KMS-11 (cell line): ENCODE measurements around the gene KCNK1.

Source experiments
- H2AFZ ChIP-seq: fragments of 200-600 bp; sonication (generic); 2 replicates; pipeline ENCODE4 v1.6.1; 2016; ENCODE audit warnings: antibody characterized with exemption, mixed run types, low read depth
- H3K27ac ChIP-seq: fragments of 200-600 bp; sonication (generic); 2 replicates; pipeline ENCODE4 v1.6.1; 2016; ENCODE audit warnings: mild to moderate bottlenecking, mixed run types
- H3K27me3 ChIP-seq: fragments of 200-600 bp; sonication (generic); 2 replicates; pipeline ENCODE4 v1.6.1; 2017; ENCODE audit warnings: mild to moderate bottlenecking, low read depth, mixed run types, moderate library complexity; ENCODE audit not compliant: insufficient read depth
- H3K36me3 ChIP-seq: fragments of 200-600 bp; sonication (generic); 2 replicates; pipeline ENCODE4 v1.6.1; 2017; ENCODE audit warnings: mild to moderate bottlenecking, mixed run types; ENCODE audit not compliant: insufficient read depth
- H3K4me1 ChIP-seq: fragments of 200-600 bp; sonication (generic); 2 replicates; pipeline ENCODE4 v1.6.1; 2016; ENCODE audit warnings: mild to moderate bottlenecking, low read depth, mixed run types; ENCODE audit not compliant: poor library complexity, severe bottlenecking
- H3K4me2 ChIP-seq: fragments of 200-600 bp; sonication (generic); 2 replicates; pipeline ENCODE4 v1.7.0; 2016; ENCODE audit warnings: mild to moderate bottlenecking, mixed run types
- H3K4me3 ChIP-seq: fragments of 200-600 bp; sonication (generic); IDR thresholded peaks from 2 replicates; pipeline ENCODE4 v1.6.1; 2017; ENCODE audit warnings: low read depth, low read length, mixed read lengths; ENCODE audit not compliant: insufficient read depth
- H3K79me2 ChIP-seq: fragments of 200-600 bp; sonication (generic); 2 replicates; pipeline ENCODE4 v1.6.1; 2016; ENCODE audit warnings: low read depth, mixed run types; ENCODE audit not compliant: insufficient read depth
- H3K9ac ChIP-seq: fragments of 200-600 bp; sonication (generic); 2 replicates; pipeline ENCODE4 v1.6.1; 2016; ENCODE audit warnings: mild to moderate bottlenecking, mixed run types
- H4K20me1 ChIP-seq: fragments of 200-600 bp; sonication (generic); 2 replicates; pipeline ENCODE4 v1.6.1; 2016; ENCODE audit warnings: mild to moderate bottlenecking, mixed run types; ENCODE audit not compliant: insufficient read depth
- TF ChIP-seq, protein P1 (sequence below): fragments of 200-600 bp; sonication (generic); conservative IDR thresholded peaks from 2 replicates; pipeline ENCODE4 v1.6.1; 2017; ENCODE audit warnings: low read depth, mild to moderate bottlenecking, antibody characterized with exemption, low read length, moderate library complexity, mixed read lengths

KCNK1 gene

DNA sequence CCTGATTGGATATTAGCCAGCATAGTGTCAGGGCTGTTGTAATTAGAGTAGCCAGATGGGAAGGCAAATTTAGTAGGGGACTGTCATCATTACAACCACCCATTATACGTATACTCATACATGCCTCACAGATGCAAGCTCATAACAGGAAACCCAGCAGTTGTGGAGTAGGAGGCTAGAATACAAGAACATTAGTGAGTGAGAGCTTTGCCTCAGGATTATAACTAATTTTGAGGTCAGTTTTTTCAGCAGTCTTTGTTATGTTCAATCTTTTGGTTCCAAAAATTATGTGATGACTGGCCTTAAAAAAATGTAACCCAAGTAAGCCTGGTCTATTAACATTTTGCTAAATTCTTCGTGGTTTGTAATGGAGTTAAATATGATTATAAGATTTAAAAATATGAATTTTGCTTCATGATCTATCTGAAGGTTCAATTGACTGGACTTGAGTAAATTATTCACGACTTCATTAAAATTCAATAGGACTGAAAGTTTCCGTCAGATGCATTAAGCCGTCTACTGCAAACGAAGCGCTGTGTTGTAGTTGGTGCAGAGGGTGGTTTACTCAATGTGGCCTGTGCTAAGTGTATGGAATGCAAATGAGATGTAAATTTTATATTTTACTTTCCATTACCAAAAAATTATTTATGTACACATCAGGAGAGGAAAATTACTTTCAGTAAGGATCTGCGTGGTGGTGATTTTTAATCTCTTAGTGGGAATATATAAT, 48.8 kb downstream of the KCNK1 start:
- H4K20me1 ChIP-seq, result no peaks in the 10 kb centered on the region
- H3K27ac ChIP-seq, result peak overlapping the region; percentile 94
- peak overlapping the region; percentile 71 for H3K9ac ChIP-seq
- H3K4me2 ChIP-seq, result peak overlapping the region; percentile 99
- peaks cover 65% of the 10 kb centered on the region for H3K79me2 ChIP-seq
- peak overlapping the region; percentile 68 for H3K4me3 ChIP-seq
- no peaks in the 10 kb centered on the region for H3K27me3 ChIP-seq
- TF ChIP-seq, protein P1, sequence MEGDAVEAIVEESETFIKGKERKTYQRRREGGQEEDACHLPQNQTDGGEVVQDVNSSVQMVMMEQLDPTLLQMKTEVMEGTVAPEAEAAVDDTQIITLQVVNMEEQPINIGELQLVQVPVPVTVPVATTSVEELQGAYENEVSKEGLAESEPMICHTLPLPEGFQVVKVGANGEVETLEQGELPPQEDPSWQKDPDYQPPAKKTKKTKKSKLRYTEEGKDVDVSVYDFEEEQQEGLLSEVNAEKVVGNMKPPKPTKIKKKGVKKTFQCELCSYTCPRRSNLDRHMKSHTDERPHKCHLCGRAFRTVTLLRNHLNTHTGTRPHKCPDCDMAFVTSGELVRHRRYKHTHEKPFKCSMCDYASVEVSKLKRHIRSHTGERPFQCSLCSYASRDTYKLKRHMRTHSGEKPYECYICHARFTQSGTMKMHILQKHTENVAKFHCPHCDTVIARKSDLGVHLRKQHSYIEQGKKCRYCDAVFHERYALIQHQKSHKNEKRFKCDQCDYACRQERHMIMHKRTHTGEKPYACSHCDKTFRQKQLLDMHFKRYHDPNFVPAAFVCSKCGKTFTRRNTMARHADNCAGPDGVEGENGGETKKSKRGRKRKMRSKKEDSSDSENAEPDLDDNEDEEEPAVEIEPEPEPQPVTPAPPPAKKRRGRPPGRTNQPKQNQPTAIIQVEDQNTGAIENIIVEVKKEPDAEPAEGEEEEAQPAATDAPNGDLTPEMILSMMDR, result 0 out of 2 replicates have a peak, but pooled peaks have one; percentile 17
- peaks cover 98% of the 10 kb centered on the region for H3K4me1 ChIP-seq
- 0 out of 2 replicates have a peak, but pooled peaks cover 6% of the 10 kb centered on the region for H3K36me3 ChIP-seq
- no peak overlapping the region for H2AFZ ChIP-seq

DNA sequence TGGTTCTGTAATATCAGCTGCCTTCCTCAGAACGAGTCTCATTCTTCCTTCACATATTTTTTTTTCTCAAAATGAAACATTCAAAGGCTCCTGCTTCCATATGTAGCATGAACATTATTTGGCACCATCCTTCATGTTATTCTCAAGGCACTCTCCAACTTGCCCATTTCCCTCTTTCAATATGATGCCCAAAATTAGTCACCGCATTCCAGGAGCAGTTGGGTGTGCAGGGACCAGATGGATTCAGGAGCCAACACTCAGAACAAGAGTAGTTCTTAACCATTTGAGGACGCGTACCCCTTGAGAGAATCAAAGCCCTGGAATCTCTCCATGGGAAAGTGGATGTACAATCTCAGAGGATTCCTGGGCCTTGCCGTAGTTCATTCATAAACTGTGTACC, 50.3 kb downstream of the KCNK1 start:
- Histone ChIP-seq H3K27ac (peak overlapping the region; percentile 94), H3K4me1 (peaks cover 98% of the 10 kb centered on the region), H3K79me2 (peaks cover 64% of the 10 kb centered on the region), H3K4me3 (no peak overlapping the region), H3K36me3 (0 out of 2 replicates have a peak, but pooled peaks cover 6% of the 10 kb centered on the region), H3K9ac (peak overlapping the region; percentile 71; the same call in 1 of the 2 replicates), H3K27me3 (no peaks in the 10 kb centered on the region), H4K20me1 (no peaks in the 10 kb centered on the region), H2AFZ (no peak overlapping the region), H3K4me2 (peak overlapping the region; percentile 99; the same call in 1 of the 2 replicates)
- TF ChIP-seq, protein P1, result no peak

DNA sequence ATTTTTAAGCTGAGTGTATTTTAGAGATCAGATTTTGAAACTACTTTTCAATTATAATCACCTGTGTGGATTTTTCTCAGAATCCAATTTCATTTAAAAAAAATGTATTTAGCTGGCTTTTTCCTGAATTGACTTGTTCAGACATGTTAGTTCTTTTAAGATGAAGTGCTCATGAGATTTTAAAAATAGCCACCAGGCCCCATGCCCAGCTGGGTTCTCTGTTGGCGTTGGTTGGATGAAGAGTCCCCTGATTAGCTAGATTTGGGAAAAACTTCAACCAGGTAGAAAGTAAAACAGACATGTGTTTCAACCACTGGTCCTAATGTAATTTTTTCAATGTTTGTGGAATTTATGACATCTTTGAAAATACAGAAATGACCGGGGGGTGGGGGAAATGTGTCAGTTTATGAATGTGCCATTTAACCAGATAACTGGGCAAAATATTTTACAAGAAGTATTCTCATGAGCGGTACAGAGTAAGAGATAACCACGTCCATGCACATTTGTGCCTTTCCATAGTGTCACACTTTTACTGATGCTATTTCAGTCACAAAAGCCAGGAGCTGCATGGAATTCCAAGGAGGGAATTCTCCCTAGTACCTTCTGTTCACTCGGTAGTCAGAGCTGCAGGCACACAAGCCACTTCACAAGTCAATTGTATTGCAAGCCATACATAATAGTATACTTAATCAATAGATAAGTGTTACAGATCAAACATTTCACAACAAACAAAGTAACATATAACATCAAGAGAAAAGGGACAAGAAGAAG, 51.1 kb downstream of the KCNK1 start:
- H3K4me2 ChIP-seq, result peak overlapping the region; percentile 99; the same call in 1 of the 2 replicates
- no peaks in the 10 kb centered on the region for H3K27me3 ChIP-seq
- H3K79me2 ChIP-seq, result peaks cover 65% of the 10 kb centered on the region
- 0 out of 2 replicates have a peak, but pooled peaks cover 6% of the 10 kb centered on the region for H3K36me3 ChIP-seq
- no peak overlapping the region for H2AFZ ChIP-seq
- H3K4me3 ChIP-seq, result no peak overlapping the region
- H3K27ac ChIP-seq, result peak overlapping the region; percentile 94
- no peaks in the 10 kb centered on the region for H4K20me1 ChIP-seq
- no peak overlapping the region for H3K9ac ChIP-seq
- peaks cover 98% of the 10 kb centered on the region for H3K4me1 ChIP-seq
- TF ChIP-seq, protein P1, result no peak

DNA sequence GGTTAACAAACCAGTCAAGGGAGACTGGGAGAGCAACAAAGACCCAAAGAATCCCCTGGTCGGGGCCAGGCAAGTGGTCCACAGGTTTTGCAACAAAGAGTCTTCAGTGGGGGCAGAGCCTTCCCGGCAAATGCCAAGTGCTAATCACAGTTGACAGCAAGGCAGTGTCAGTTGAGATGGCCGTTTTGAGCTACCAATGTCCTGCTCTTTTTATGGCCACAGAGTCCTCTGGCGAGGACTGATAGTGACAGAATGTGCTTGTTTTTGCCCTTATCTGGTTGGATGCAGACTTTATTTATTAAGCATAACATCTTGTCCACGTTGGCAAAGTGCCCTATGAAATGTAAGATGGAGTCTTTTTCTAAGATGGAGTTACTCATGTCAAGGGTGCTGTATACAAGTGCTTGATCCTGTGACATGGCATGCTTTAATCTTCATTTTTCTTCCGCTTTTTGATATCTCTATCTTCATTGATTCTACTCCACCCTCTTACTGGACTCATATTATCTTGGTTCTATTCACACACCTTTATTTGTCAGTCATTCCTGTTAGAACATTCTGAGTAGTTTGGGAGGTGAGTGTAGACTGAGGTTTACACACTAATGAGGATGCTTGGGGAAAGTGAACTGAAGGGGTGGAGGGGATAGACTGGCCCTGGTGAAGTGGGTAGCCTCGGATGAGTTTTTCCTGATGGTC, 51.8 kb downstream of the KCNK1 start:
- no peak overlapping the region for H3K9ac ChIP-seq
- H3K4me2 ChIP-seq, result no peak overlapping the region
- peak overlapping the region; percentile 94; the same call in 1 of the 2 replicates for H3K27ac ChIP-seq
- no peak overlapping the region for H2AFZ ChIP-seq
- peaks cover 65% of the 10 kb centered on the region for H3K79me2 ChIP-seq
- no peaks in the 10 kb centered on the region for H3K27me3 ChIP-seq
- H4K20me1 ChIP-seq, result no peaks in the 10 kb centered on the region
- no peak overlapping the region for H3K4me3 ChIP-seq
- TF ChIP-seq, protein P1, result no peak
- peaks cover 98% of the 10 kb centered on the region for H3K4me1 ChIP-seq
- 0 out of 2 replicates have a peak, but pooled peaks cover 1% of the 10 kb centered on the region for H3K36me3 ChIP-seq
